Activated naive CD4-positive, alpha-beta T cell (primary cell): Measurements from ENCODE around the gene FAM171A1.
"Not testable (repeated sequence)": the region's sequence is repeated elsewhere in the genome, so short reads cannot be mapped to it uniquely, and the experiment has no call there.

Source experiments
- DNase-seq, 4 experiments: peaks; one replicate each; lab custom pipeline; 2025; lab: John Stamatoyannopoulos, UW

The FAM171A1 gene

DNA sequence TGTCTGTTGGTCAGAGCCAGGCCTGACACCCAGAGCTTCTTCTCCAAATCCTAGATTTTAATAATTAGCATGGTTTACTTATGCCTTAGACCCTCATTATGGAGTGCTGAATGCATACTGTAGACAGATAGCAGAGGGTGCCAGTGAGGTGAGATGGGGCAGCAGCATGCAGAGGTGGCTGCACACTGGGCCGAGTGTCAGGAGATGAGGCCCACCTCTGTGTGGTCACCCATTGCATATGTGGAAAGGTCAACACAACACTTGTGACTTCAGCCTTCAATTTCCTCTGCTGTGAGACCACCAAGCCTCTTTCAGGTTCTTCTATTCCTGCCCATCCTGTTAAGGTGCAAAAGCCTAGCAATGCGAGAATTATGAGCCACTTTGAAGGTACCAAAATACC lies 162.9 kb downstream of the FAM171A1 start:
- DNase-seq: no peak

DNA sequence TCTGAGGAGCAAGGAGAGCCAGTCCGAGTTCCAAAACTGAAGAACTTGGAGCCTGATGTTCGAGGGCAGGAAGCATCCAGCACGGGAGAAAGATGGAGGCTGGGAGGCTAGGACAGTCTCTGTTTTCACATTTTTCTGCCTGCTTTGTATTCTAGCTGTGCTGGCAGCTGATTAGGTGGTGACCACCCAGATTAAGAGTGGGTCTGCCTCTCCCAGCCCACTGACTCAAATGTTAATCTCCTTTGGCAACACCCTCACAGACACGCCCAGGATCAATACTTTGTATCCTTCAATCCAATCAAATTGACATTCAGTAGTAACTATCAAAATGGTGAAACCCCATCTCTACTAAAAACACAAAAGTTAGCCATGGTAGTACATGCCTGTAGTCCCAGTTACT lies 163.7 kb downstream of the FAM171A1 start:
- DNase-seq: not testable (repeated sequence)

- DNase-seq: no peak
These were observed 168.4 kb downstream of the FAM171A1 start for GRCh38 chr10:15202639-15203038.

DNA sequence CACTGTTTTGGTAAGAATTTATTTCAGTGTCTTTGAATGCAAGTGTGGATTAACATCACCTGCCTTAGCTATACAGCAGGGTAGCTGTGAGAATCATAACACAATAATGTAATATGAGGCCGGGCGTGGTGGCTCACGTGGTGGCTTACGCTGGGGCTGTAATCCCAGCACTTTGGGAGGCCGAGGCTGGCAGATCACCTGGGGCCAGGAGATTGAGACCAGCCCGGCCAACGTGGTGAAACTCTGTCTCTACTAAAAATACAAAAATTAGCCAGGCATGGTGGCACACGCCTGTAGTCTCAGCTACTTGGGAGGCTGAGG lies 168.8 kb downstream of the FAM171A1 start:
- DNase-seq: not testable (repeated sequence)

DNA sequence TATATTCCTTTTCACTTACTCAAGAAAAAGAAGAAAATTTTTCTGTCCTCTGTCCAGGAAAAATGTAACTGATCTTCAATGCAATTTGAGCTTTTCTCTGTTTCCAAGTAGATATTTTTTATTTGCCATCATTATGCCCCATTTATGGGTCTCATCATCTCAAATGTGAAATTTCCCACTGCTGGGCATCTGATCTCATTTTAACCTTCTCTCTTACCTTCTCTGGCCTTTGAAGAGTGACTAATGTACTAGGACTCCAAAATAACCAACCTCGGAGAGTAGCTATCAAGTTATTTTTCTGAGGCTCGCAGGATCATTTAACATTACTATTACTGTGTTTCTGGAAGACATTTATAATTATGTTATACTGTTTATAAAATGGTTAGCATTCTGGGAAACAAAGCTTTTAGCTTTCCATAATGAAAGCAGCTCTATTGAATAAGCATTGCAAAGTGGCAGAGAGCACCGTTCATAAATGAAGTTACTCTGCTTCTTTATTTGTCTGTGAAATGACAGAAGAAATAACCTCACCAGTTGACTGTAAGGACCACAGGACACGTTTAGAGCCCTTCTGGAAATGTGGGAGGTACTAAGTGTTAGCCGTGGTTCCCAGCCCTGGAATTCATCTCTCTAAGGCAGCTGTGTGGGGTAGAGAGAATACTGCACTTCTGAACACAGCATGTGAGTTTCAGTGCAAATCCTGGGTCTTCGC lies 169.3 kb downstream of the FAM171A1 start:
- DNase-seq: no peak

DNA sequence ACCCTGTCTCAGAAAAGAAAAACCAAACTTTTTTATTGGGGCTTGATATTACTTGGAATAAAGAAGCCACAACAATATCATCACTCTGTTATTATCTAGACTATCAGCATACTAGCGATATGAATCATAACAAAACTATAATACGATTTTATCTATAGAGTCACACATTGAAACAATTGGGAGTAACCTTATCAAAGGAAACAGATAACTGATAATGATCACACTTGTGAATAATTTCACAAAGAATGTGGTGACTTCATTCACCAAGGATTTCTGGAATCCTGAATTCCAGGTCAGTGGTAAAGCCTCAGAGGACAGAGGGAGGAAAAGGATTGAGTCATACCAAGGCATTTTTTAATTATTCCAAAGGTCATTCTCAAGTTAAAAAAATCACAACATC lies 170.5 kb downstream of the FAM171A1 start:
- DNase-seq: no peak

DNA sequence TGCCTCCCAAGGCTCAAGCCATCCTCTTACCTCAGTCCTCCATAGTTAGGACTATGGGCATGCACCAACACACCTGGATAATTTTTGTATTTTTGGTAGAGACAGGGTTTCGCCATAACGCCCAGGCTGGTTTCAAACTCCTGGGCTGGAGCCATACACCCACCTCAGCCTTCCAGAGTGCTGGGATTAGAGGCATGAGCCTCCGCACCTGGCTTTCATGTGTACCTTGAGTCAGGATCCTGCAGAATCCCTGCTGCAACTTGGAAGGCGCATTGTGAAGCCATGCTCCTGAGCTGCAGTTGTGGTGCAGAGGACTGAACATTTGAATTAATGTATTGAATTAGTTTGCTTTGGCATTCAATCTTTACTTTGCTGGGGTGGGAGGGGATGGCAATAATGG lies 173.2 kb downstream of the FAM171A1 start:
- DNase-seq: no peak

- DNase-seq: no peak
These were observed 173.8 kb downstream of the FAM171A1 start for GRCh38 chr10:15197276-15197675.

- DNase-seq: no peak
These were observed 174.9 kb downstream of the FAM171A1 start for GRCh38 chr10:15196021-15196834.

DNA sequence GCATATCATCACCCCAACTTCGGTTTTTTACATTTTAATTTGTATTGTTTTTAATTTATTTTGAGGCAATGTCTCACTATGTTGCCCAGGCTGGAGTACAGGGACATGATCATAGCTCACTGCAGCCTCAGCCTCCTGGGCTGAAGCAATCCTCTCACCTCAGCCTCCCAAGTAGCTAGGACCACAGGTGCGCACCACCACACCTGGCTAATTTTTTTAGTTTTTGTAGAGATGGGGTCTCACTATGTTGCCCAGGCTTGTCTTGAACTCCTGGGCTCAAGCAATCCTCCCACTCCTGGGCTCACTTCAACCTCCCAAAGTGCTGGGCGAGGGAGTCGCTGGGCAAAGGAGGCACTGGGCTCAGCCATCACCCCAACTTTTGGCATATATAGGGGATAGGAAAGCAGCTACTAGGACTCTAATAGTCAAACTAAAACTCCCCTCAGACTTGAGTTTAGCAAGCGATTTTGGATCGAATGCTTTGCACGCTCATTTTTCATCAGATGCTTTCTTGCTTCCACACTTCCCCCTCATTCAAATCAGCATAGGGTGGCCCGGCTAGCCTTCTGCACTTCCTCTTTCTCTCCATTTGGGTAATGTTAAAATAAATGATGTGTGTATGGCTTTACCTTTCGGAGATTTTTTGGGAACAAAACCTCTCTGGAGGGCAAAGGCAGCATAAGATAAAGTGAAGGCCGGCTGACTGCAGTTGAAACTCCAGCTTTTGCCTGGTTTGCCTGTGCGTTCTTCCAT lies 181.8 kb downstream of the FAM171A1 start:
- DNase-seq: no peak

DNA sequence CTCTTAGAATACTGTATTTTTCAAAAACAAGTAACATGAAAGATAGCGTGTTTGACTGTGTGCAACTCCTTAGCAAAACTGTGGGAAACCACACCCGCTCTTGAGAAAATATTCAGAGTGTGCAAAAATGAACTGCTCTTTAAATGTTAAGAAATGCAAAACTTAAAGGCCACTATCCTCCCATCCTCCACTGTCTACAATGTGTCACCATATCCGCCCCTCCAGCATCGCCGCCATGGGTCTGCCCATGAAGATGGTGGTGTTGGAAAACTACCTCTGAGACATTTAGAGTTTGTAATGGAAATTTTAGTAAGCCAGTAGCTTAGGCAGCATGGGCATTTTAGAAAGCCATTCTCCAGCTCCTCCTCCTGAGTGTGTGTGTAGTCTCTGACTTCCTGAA lies 182.5 kb downstream of the FAM171A1 start:
- DNase-seq: no peak

GRCh38 chr10:15183689-15184481 lies 187.2 kb downstream of the FAM171A1 start:
- DNase-seq: no peak

GRCh38 chr10:15182540-15183207 lies 188.4 kb downstream of the FAM171A1 start:
- DNase-seq: no peak

DNA sequence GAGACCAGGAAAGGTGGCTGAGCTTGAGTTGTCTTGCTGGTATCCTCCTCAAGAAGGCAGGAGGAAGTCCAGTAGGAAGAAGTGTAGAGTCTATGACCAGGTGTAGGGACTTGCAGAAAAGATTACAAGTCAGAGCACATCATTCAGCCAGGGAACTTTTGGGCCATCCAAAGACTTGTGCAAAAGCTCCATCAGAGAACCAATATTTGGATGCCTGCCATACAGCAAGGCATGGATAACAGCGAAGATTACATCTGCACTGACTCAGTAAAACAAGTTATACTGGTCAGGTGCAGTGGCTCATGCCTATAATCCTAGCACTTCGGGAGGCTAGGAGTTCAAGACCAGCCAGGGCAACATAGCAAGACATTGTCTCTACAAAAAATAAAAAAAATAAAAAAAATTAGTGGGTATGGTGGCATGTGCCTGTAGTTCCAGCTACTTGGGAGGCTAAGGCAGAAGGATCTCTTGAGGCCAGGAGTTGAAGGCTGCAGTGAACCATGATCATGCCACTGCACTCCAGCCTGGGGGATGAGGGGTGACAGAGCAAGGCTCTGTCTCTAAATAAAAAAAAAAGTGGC lies 189.4 kb downstream of the FAM171A1 start:
- no peak for DNase-seq

DNA sequence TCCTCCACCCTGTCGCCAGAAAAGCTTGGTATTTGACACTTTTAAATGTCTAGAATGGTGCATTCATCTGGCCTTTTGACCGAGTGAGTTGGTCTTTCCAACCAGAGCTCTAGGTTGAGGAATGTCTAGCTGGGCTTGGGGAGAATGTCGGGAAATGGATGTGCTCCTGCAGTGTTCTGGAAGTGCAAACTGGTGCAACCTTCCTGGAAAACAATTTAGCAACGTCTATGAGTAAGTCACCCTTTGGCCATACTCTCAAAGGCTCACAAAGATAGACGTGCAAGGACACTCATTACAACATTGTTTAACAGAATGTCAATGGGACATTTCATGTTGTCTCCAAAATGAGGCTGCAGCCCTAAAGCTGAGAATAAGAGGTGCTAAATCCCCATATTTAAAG lies 190.4 kb downstream of the FAM171A1 start:
- DNase-seq: no peak

DNA sequence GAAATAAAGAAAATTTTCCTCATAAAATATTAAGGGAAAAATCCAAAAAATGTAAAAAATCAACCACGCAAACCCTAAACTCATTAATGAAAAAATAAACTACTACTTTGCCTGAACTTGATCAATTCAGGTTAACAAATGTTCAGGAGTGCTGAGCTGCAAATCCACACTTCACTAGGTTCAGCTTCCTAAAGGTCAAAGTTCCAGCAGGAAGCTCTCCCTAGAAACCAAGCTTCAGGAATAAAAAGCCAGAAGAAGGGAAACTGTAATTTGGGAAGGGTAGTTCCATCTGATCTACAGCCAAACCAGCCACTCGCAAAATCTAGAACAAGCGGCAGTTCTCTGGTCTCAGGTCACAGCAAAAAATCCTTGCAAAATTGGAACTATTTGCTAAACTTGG lies 194.8 kb downstream of the FAM171A1 start:
- no peak for DNase-seq

- DNase-seq: no peak
These were observed 195.5 kb downstream of the FAM171A1 start for GRCh38 chr10:15175587-15175986.

DNA sequence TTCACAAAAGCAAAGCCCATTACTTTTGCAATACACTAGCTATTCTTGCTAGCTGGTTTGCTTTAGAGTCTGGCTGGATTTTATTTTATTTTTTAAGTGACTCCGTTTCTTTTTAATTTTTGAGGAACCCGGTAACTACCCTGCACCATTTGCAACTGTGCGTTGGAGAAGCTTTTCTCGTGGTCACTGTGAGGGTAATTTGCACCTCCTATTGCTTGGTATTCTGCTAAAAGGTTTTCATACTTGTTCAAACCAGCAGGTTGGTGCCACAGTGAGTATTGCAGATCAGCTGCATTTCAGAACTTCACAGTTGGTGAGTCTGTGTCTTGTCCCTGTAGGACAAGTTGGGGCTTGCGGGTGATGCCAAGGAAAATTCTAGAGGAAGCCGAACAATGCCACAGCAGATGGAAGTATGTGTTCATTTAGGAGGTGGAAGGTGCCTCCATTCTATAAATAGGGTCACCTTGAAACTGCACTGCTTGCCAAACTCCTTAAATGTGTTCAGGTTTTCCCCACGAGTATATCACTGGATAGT lies 198.7 kb downstream of the FAM171A1 start:
- DNase-seq: no peak

GRCh38 chr10:15169555-15170401 lies 201.3 kb downstream of the FAM171A1 start:
- DNase-seq: peak in 2 of 4 experiments; percentile 20 to 22
